Measurements from ENCODE around the gene HS6ST2.

HS6ST2 gene

DNA sequence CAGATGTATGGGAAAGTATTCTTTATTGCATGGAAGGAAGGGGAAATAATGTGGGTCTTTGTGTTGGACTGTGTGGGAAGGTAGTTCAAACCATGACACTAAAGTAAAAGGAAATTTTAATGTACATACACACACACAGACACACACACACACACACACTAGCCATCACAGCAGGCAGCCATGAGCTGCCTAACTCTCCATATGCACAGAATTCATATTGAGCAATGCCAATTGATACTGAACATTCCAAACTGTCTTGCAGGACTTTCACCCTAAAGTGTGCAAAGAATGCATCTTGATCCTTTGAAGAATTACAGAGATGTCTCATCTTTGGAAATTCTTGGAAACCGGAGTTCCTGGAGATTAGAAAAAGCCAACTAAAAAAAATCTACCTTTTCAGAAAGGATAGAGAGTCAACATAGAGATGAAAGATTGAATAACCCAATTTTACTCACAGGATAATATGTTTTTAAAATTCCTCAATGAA is 349.0 kb downstream of the HS6ST2 start:
- TF ChIP-seq, protein P1, sequence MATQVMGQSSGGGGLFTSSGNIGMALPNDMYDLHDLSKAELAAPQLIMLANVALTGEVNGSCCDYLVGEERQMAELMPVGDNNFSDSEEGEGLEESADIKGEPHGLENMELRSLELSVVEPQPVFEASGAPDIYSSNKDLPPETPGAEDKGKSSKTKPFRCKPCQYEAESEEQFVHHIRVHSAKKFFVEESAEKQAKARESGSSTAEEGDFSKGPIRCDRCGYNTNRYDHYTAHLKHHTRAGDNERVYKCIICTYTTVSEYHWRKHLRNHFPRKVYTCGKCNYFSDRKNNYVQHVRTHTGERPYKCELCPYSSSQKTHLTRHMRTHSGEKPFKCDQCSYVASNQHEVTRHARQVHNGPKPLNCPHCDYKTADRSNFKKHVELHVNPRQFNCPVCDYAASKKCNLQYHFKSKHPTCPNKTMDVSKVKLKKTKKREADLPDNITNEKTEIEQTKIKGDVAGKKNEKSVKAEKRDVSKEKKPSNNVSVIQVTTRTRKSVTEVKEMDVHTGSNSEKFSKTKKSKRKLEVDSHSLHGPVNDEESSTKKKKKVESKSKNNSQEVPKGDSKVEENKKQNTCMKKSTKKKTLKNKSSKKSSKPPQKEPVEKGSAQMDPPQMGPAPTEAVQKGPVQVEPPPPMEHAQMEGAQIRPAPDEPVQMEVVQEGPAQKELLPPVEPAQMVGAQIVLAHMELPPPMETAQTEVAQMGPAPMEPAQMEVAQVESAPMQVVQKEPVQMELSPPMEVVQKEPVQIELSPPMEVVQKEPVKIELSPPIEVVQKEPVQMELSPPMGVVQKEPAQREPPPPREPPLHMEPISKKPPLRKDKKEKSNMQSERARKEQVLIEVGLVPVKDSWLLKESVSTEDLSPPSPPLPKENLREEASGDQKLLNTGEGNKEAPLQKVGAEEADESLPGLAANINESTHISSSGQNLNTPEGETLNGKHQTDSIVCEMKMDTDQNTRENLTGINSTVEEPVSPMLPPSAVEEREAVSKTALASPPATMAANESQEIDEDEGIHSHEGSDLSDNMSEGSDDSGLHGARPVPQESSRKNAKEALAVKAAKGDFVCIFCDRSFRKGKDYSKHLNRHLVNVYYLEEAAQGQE (IDR thresholded peaks at IDR 0.05; ENCODE audit: insufficient read depth in 1 of 2, low read depth in 2 of 2, low read length in 2 of 2) = no peak
- TF ChIP-seq SIN3A (IDR thresholded peaks at IDR 0.05; ENCODE audit: borderline replicate concordance, insufficient read depth, low read length) (no peak), TAF1 (IDR thresholded peaks at IDR 0.05; ENCODE audit: borderline replicate concordance, insufficient read depth, low read length) (no peak), POLR2AphosphoS5 (IDR thresholded peaks at IDR 0.05; ENCODE audit: low read depth, low read length) (no peak), FOXP2 (optimal IDR thresholded peaks at IDR 0.05; ENCODE audit: borderline replicate concordance, extremely low read depth, extremely low read length, insufficient read depth) (no peak)

DNA sequence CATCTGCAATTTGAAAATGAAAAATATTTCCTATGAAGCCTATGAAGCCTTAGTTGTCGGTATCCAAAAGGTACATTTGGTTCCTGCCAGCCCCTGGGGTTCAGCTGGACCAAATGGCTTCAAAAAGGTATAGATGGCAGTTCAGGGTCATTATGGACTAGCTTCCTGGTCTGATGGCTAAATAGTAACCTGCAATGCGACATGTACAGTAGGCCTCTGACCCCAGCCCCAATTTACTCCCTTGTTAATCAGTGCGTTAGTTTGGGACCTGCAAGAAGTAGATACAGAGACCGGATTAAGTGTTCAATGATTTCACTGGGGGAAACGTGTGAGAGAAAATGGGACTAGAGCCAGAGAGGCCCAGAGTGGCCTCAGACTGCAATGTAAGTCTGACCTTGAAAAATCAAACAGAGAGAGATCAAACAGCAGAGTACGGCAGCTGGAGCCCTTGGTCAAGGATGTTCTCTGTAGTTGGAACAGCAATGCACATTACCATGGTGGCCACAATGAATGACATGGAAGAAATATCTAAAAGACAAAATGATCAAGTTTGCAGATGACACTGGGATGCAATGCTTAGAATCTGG is 354.6 kb downstream of the HS6ST2 start:
- no peak for TF ChIP-seq SIN3A (IDR thresholded peaks at IDR 0.05; ENCODE audit: borderline replicate concordance, insufficient read depth, low read length)
- no peak for TF ChIP-seq POLR2AphosphoS5 (IDR thresholded peaks at IDR 0.05; ENCODE audit: low read depth, low read length)
- TF ChIP-seq, protein P1 (IDR thresholded peaks at IDR 0.05; ENCODE audit: insufficient read depth in 1 of 2, low read depth in 2 of 2, low read length in 2 of 2) = no peak
- TF ChIP-seq FOXP2 (optimal IDR thresholded peaks at IDR 0.05; ENCODE audit: borderline replicate concordance, extremely low read depth, extremely low read length, insufficient read depth) = no peak
- TF ChIP-seq TAF1 (IDR thresholded peaks at IDR 0.05; ENCODE audit: borderline replicate concordance, insufficient read depth, low read length) = no peak

DNA sequence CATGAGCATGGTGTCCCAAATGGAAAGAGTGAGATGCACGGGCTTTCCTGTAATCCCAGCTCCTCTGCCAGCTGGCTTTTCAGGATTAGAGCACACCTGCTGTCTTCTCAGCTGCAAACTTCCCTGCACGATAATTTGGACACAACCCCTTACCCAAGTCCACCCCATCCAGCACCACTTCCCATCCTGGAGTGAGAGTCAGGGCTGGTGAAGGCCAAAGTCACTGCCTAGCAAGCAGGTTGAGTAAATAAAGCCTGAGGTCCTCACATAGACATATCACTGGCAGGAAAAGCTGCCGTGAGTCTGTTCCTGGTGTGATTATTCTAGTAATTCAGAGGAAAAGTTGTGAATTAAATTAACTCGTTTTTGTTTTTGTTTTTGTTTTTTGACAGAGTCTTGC is 355.7 kb downstream of the HS6ST2 start:
- TF ChIP-seq, protein P1 (IDR thresholded peaks at IDR 0.05; ENCODE audit: insufficient read depth in 1 of 2, low read depth in 2 of 2, low read length in 2 of 2) = no peak
- TF ChIP-seq POLR2AphosphoS5 (IDR thresholded peaks at IDR 0.05; ENCODE audit: low read depth, low read length) (no peak), TAF1 (IDR thresholded peaks at IDR 0.05; ENCODE audit: borderline replicate concordance, insufficient read depth, low read length) (no peak), FOXP2 (optimal IDR thresholded peaks at IDR 0.05; ENCODE audit: borderline replicate concordance, extremely low read depth, extremely low read length, insufficient read depth) (no peak), SIN3A (IDR thresholded peaks at IDR 0.05; ENCODE audit: borderline replicate concordance, insufficient read depth, low read length) (no peak)

DNA sequence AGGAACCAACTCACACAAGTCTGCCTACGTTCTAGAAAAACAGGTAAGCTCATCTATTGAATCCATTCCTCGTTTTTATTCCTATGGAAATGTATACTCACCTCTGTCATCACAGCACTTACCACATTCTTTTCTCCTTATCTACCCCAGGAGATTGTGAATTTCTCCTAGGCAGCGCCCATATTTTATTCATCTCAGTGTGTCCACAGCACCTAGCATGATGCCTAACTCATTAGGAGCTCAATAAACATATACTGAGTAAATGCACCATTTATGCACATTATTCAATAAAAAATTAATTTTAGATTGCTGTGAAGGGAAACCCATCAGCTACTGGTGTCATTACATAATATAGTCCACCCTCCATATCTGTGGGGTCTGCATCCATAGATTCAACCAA is 363.4 kb downstream of the HS6ST2 start:
- TF ChIP-seq FOXP2 (optimal IDR thresholded peaks at IDR 0.05; ENCODE audit: borderline replicate concordance, extremely low read depth, extremely low read length, insufficient read depth) (no peak), TAF1 (IDR thresholded peaks at IDR 0.05; ENCODE audit: borderline replicate concordance, insufficient read depth, low read length) (no peak), SIN3A (IDR thresholded peaks at IDR 0.05; ENCODE audit: borderline replicate concordance, insufficient read depth, low read length) (no peak), POLR2AphosphoS5 (IDR thresholded peaks at IDR 0.05; ENCODE audit: low read depth, low read length) (no peak)
- TF ChIP-seq, protein P1 (IDR thresholded peaks at IDR 0.05; ENCODE audit: insufficient read depth in 1 of 2, low read depth in 2 of 2, low read length in 2 of 2) = no peak

Measured in PFSK-1 (cell line).